CD4-positive, alpha-beta T cell treated with Interleukin-17A for 4 hours (primary cell): ENCODE measurements around the gene NTSR2.

Source experiments
- DNase-seq: peaks from one replicate; pipeline ENCODE4 v3.0.0-alpha.2; 2020; ENCODE audit warnings: mixed read lengths

NTSR2 gene

GRCh38 chr2:11624893-11625292 is 45.1 kb downstream of the NTSR2 start:
- DNase-seq = no peak

GRCh38 chr2:11622611-11623010 is 47.4 kb downstream of the NTSR2 start:
- no peak for DNase-seq

- no peak for DNase-seq
Observed at GRCh38 chr2:11621410-11621809, 48.6 kb downstream of the NTSR2 start.

GRCh38 chr2:11618708-11619062 is 51.3 kb downstream of the NTSR2 start:
- no peak for DNase-seq

- DNase-seq = no peak
Observed at GRCh38 chr2:11617984-11618707, 51.8 kb downstream of the NTSR2 start.

- no peak for DNase-seq
Observed at GRCh38 chr2:11617527-11617926, 52.5 kb downstream of the NTSR2 start.

GRCh38 chr2:11616851-11617415 is 53.1 kb downstream of the NTSR2 start:
- DNase-seq = no peak

GRCh38 chr2:11616097-11616687 is 53.8 kb downstream of the NTSR2 start:
- no peak for DNase-seq

GRCh38 chr2:11615209-11615608 is 54.8 kb downstream of the NTSR2 start:
- DNase-seq = no peak

GRCh38 chr2:11613297-11613696 is 56.7 kb downstream of the NTSR2 start:
- no peak for DNase-seq

GRCh38 chr2:11612553-11613215 is 57.3 kb downstream of the NTSR2 start:
- DNase-seq = no peak

GRCh38 chr2:11611251-11611650 is 58.7 kb downstream of the NTSR2 start:
- DNase-seq = no peak

GRCh38 chr2:11610624-11611242 is 59.3 kb downstream of the NTSR2 start:
- no peak for DNase-seq
